Thoracic aorta (tissue), 2 donors: ENCODE measurements around the gene PCDHGA5. TPM values are rescaled to one million over a fixed set of nuclear protein-coding genes. Genes with fewer than 3 reads are reported as not detected.
"Not testable (repeated sequence)": the region's sequence is repeated elsewhere in the genome, so short reads cannot be mapped to it uniquely, and the experiment has no call there.

Experiments
- ATAC-seq: fragments of 150-250 bp; one replicate; pipeline ENCODE4 v1.8.0; 2017; ENCODE audit warnings: low read depth; ENCODE audit not compliant: insufficient number of reproducible peaks, low FRiP score
- DNase-seq: peaks from one replicate; pipeline ENCODE4 v3.0.0-alpha.2; 2020; ENCODE audit warnings: low spot score
- H3K27ac ChIP-seq, 2 donors: fragments of 200-600 bp; sonication (generic); 1 replicate in 1 of 2; 2 replicates in 1 of 2; pipeline ENCODE4 v1.5.1; 2016; ENCODE audit warnings: mild to moderate bottlenecking in 2 of 2, moderate library complexity in 2 of 2
- H3K27me3 ChIP-seq: fragments of 200-600 bp; sonication (generic); replicated peaks from 2 replicates; pipeline ENCODE4 v1.6.0; 2016; ENCODE audit warnings: mild to moderate bottlenecking; ENCODE audit not compliant: insufficient read depth
- H3K36me3 ChIP-seq: fragments of 200-600 bp; sonication (generic); one replicate; pipeline ENCODE4 v1.5.1; 2016
- H3K4me1 ChIP-seq, 2 donors: fragments of 200-600 bp; sonication (generic); 1 replicate in 1 of 2; 2 replicates in 1 of 2; pipeline versions ENCODE4 v1.5.1 to v1.6.0; 2016; ENCODE audit warnings: low read depth in 2 of 2, mild to moderate bottlenecking in 1 of 2; ENCODE audit not compliant: control insufficient read depth in 1 of 2
- H3K4me3 ChIP-seq: fragments of 200-600 bp; sonication (generic); 2 replicates; pipeline ENCODE4 v1.5.1; 2016; ENCODE audit warnings: mild to moderate bottlenecking
- H3K9me3 ChIP-seq: fragments of 200-600 bp; sonication (generic); 2 replicates; pipeline ENCODE4 v1.5.1; 2016
- total RNA-seq, 2 donors: library from RNA; depleted of rRNA; stranded (reverse); fragments of >200 nt; gene quantifications; one replicate each; pipeline versions ENCODE4 v1.1.0 to v1.2.3, GENCODE V29; 2016
- TF ChIP-seq, protein P1 (sequence below): fragments of 200-600 bp; sonication (generic); IDR thresholded peaks from one replicate; pipeline ENCODE4 v1.5.1; 2019; ENCODE audit warnings: antibody characterized with exemption

Gene PCDHGA5
- total RNA-seq, 2 donors from 2014 or later: 9.5 to 12.5 TPM

DNA sequence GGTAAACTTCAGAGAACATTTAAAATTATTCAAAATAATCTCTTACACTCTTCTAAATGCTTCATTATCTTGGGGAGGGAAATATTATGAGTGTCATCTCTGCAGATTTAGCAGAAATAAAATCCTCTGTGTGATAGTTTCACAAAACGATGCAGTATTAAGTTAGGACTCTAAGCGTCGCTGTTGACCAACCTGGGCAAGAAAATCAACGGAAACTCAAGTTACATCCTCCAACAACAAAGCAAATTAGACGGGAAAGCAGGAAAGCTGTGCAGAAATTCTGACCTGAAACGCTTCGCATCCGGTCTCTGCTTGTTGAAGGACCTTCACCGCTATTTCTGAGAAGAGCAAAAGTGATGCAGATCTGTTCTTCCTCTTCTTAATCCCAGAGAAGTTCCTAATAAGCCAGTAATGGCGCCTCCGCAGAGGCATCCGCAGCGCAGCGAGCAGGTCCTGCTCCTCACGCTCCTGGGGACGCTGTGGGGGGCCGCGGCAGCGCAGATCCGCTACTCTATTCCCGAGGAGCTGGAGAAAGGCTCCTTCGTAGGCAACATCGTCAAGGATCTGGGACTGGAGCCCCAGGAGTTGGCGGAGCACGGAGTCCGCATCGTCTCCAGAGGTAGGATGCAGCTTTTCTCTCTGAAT lies 9.8 kb downstream of the PCDHGA5 start, which contains the start of gene PCDHGA6:
Gene PCDHGA6 (plus strand): TSS at position 219 of the 645 bp plus-strand sequence. CDS start 193 bp downstream, at position 412.
- Histone ChIP-seq H3K36me3 (no peaks in the 10 kb centered on the region), H3K9me3 (peaks cover 94% of the 10 kb centered on the region), H3K27me3 (no peaks in the 10 kb centered on the region), H3K4me1 (no peaks in the 10 kb centered on the region), H3K27ac (no peak within 1 kb of the TSS), H3K4me3 (peak within 1 kb of the TSS; percentile 18)
- no peak for DNase-seq
- no peak for ATAC-seq
- TF ChIP-seq, protein P1, sequence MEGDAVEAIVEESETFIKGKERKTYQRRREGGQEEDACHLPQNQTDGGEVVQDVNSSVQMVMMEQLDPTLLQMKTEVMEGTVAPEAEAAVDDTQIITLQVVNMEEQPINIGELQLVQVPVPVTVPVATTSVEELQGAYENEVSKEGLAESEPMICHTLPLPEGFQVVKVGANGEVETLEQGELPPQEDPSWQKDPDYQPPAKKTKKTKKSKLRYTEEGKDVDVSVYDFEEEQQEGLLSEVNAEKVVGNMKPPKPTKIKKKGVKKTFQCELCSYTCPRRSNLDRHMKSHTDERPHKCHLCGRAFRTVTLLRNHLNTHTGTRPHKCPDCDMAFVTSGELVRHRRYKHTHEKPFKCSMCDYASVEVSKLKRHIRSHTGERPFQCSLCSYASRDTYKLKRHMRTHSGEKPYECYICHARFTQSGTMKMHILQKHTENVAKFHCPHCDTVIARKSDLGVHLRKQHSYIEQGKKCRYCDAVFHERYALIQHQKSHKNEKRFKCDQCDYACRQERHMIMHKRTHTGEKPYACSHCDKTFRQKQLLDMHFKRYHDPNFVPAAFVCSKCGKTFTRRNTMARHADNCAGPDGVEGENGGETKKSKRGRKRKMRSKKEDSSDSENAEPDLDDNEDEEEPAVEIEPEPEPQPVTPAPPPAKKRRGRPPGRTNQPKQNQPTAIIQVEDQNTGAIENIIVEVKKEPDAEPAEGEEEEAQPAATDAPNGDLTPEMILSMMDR: no peak

DNA sequence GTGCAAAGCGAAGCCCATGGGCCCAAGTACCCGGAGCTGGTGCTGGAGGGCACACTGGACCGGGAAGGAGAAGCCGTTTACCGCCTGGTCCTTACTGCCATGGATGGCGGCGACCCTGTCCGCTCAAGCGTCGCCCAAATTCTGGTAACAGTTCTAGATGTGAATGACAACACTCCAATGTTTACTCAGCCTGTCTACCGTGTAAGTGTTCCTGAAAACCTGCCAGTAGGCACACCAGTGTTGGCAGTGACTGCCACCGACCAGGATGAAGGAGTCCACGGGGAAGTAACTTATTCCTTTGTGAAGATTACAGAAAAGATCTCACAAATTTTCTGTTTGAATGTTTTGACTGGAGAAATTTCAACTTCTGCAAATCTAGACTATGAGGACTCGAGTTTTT lies 10.7 kb downstream of the PCDHGA5 start:
- H3K4me3 ChIP-seq: no peak overlapping the region
- no peak overlapping the region for H3K27ac ChIP-seq
- ATAC-seq: no peak
- H3K36me3 ChIP-seq: no peaks in the 10 kb centered on the region
- no peaks in the 10 kb centered on the region for H3K27me3 ChIP-seq
- DNase-seq: no peak
- TF ChIP-seq, protein P1: no peak
- no peaks in the 10 kb centered on the region for H3K4me1 ChIP-seq
- H3K9me3 ChIP-seq: peaks cover 93% of the 10 kb centered on the region

DNA sequence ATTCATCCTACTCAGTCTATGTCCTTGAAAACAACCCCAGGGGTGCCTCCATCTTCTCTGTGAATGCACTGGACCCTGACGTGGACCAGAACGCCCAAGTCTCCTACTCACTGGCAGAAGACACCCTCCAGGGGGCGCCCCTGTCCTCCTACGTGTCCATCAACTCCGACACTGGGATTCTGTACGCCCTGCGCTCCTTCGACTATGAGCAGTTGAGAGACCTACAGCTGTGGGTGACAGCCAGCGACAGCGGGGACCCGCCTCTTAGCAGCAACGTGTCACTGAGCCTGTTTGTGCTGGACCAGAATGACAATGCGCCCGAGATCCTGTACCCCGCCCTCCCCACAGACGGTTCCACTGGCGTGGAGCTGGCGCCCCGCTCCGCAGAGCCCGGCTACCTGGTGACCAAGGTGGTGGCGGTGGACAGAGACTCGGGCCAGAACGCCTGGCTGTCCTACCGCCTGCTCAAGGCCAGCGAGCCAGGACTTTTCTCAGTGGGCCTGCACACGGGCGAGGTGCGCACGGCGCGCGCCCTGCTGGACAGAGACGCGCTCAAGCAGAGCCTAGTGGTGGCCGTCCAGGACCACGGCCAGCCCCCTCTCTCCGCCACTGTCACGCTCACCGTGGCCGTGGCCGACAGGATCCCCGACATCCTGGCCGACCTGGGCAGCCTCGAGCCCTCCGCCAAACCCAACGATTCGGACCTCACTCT lies 11.6 kb downstream of the PCDHGA5 start:
- H3K4me1 ChIP-seq, ATAC-seq, H3K4me3 ChIP-seq, H3K36me3 ChIP-seq, H3K27ac ChIP-seq, H3K27me3 ChIP-seq, DNase-seq: not testable (repeated sequence)
- peaks cover 90% of the 10 kb centered on the region for H3K9me3 ChIP-seq

DNA sequence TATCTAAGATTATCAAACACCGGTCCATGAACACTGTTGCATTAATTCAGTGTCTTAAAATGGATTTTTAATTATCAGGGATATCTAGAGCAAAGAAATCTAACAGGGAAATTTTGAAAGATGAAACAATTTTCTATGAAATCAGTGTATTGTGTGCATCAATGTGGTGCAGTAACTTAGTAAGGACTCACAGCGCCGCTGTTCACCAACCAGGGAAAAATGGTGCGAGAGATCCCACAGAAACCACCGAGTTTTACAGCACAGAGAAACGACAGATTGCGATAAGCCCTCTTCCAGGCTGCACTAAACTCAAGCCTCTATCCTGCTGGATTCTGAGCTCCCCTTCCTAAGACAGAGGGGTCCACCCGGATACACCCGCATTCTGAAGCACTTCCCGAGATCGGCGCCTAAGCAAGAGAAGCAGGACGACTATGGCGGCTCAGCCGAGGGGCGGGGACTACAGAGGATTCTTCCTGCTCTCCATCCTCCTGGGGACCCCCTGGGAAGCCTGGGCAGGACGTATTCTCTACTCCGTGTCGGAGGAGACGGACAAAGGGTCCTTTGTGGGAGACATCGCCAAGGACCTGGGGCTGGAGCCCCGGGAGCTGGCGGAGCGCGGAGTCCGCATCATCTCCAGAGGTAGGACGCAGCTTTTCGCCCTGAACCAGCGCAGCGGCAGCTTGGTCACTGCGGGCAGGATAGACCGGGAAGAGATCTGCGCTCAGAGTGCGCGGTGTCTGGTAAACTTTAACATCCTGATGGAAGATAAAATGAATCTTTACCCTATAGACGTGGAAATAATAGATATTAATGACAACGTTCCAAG lies 18.7 kb downstream of the PCDHGA5 start, which contains the start of gene PCDHGA7:
Gene PCDHGA7 (plus strand): TSS at position 274 of the 826 bp plus-strand sequence. CDS start 158 bp downstream, at position 432.
- no peak within 1 kb of the TSS for H3K27ac ChIP-seq
- TF ChIP-seq, protein P1: no peak
- ATAC-seq (no peak), DNase-seq (no peak)
- no peaks in the 10 kb centered on the region for H3K4me1 ChIP-seq
- H3K36me3 ChIP-seq: no peaks in the 10 kb centered on the region
- H3K9me3 ChIP-seq: peaks cover 95% of the 10 kb centered on the region
- peak within 1 kb of the TSS; percentile 19 for H3K4me3 ChIP-seq
- no peaks in the 10 kb centered on the region for H3K27me3 ChIP-seq

GRCh38 chr5:141383345-141383744 lies 19.4 kb downstream of the PCDHGA5 start:
- no peaks in the 10 kb centered on the region for H3K27me3 ChIP-seq
- TF ChIP-seq, protein P1: no peak
- H3K9me3 ChIP-seq: peaks cover 90% of the 10 kb centered on the region
- ATAC-seq (no peak), DNase-seq (no peak)
- H3K4me3 ChIP-seq: peak overlapping the region; percentile 19
- H3K36me3 ChIP-seq: no peaks in the 10 kb centered on the region
- no peaks in the 10 kb centered on the region for H3K4me1 ChIP-seq
- H3K27ac ChIP-seq: no peak overlapping the region
